ENCODE measurements around the gene SMPD4.
A peak's percentile ranks its signal among the peaks of the same experiment; 100 is the strongest.
"Not testable (repeated sequence)": the region's sequence is repeated elsewhere in the genome, so short reads cannot be mapped to it uniquely, and the experiment has no call there.

Gene SMPD4

DNA sequence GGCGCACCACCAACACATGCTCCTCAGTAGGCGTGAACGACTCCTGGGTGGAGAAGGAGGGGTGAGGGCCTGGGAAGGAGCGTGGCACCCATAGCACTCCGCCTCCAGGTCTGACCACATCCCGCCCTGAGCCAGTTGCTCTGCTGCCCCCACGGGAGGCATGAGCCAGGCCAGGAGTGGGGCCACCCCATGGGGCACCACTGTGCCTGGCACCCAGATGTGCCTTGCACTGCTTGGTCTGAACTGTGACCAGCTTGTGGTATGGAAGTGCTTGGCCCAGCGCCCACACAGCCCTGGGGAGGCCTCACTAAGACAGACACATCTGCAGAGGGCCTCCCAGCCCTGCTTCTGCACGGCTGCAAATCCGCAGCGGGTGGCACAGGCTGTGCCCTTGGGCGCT lies 24.0 kb downstream of the SMPD4 start:
- DNase-seq (ENCODE audit: low read depth): not testable (repeated sequence)

DNA sequence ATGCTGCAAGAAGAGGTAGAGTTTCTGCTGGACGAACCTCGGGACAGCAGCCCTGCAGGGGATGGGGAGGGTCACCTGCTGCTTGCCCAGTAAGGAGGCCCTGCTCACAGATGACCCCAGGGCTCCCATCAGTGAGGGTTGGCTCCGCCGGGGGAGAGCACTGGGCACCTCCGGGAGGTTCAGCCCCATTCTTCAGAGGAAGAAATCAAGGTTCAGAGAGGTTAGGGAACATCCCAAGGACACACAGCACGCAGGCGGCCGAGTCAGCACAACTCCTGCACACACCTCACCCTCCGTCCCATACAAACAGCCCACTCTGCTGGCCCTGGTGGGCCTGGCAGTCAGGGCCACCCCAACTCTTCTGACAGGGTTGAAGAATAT lies 24.8 kb downstream of the SMPD4 start:
- DNase-seq (ENCODE audit: low read depth): no peak

DNA sequence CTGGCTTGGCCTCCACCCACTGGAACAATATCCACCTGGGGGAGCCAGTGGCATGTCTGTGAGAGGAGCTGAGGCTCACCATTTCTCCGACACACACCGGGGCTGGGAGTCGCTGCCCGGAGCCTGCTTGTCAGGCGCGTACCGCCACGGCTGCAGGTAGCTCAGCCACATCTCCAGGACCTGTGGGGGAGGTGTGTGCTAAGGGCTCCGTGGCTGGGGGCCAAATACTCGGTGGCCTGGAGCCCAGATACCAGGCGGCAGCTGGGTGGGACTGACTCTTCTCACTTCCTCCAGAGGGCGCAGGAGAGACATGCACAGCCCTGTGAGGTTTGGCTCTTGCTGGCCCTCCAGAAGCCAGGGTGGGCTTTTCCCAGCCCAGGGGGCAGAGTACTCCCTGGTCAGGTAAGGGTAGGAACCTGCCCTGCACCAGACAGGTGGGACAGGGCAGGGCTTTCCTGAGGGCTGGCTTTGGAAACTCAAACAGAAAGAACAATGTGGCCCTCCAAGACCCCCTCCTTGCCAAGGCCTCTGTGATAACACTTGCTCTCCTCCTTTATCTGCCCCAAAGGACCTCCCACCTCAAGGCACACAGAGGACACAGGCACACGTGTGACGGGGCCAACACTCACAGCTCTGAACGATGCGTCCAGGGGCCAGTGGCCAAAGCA lies 25.3 kb downstream of the SMPD4 start:
- peak; percentile 60 for DNase-seq (ENCODE audit: low read depth)

DNA sequence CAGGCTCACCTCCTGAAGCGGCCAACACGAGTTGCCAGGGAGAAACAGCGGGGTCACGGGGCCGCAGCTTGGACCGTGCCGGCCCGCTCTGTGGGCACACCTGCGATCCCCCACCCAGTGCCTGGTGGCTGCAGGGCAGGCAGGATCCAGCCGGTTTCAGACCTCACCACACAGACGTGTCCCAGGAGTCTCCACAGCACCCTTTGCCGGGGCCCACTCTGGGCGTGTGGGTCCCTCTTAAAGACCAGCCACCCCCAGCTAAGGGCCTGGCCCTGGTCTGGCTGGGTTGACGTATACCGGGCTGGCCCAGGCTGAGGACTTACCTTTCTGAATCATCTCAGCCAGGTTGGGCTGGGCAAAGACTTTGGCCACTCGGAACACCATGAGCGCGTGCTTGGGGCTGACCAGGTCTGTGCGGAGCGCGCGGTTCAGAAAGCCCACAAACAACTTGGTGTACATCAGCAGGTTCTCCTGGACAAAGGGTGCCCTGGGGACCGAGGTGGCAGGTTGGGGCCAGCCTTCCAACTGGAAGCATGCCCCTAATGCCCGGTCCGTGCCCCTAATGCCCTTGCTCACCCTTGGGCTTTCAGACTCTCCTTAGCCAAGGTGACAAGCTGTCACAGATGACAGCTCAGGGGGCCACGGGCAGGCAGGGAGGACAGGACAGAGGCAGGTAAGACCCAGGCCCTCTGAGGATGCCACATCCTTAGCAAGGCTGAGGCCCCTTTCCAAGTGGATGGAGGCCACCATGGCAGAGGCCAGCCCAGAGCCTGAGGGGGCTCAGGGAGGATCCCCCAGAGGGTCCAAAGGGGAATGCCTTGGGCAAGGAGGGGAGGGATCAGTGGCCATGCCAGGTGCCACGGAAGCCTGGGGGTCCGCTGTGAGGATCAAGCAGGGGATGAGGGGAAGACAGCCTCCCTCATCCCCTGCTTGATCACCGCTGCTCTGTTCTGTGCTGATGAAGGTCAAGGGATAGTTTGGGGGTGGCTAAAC lies 26.3 kb downstream of the SMPD4 start:
- no peak for DNase-seq (ENCODE audit: low read depth)

DNA sequence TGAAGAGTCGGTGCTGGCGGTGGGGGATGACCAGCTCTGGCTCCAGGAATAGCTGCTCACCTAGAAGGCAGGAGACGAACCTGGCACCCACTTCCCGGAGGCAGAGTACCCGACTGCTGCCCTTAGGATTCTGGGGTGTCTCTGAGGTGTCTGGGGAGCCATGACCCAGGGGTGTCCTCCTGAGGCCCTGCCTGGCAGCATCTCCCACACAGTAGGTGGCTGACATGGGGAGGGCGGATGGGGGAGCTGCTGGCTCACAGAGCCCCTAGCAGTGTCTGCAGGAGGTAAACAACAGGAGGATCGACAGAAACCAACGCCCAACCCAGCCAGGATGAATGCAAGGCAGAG lies 27.0 kb downstream of the SMPD4 start:
- not testable (repeated sequence) for DNase-seq (ENCODE audit: low read depth)

DNA sequence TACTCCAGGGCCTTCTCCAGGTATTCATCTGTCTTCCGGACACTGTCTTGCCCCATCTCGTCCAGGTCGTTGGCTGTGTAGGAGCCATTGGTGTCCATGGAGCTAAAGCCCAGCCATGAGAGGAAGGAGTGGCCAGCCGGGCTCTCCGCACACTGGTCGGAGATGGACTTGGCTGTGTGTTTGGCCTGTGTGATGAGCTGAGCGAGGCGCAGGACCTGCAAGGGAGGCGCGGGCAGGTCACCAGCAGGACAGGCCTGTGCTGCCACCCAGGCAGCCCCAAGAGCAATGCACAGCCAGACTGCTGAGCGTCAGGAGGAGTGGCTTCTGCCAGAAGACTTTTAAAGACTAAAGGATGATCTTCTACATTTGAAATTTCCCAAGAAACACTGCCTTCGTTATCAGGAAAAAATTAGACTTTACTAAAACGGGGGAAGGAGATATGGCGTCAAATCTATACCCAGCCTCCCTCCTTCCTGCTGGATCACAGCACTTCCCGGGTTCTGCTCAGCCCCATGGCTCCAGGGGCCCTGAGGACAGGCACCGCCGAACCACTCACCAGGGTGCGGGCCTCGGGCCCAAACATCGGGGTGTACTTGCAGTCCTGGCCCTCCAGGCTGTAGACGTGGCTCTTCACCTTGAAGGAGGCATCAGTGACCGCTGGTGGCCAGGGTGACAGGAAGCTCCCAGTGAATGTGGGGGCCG lies 27.5 kb downstream of the SMPD4 start:
- DNase-seq (ENCODE audit: low read depth): not testable (repeated sequence)

DNA sequence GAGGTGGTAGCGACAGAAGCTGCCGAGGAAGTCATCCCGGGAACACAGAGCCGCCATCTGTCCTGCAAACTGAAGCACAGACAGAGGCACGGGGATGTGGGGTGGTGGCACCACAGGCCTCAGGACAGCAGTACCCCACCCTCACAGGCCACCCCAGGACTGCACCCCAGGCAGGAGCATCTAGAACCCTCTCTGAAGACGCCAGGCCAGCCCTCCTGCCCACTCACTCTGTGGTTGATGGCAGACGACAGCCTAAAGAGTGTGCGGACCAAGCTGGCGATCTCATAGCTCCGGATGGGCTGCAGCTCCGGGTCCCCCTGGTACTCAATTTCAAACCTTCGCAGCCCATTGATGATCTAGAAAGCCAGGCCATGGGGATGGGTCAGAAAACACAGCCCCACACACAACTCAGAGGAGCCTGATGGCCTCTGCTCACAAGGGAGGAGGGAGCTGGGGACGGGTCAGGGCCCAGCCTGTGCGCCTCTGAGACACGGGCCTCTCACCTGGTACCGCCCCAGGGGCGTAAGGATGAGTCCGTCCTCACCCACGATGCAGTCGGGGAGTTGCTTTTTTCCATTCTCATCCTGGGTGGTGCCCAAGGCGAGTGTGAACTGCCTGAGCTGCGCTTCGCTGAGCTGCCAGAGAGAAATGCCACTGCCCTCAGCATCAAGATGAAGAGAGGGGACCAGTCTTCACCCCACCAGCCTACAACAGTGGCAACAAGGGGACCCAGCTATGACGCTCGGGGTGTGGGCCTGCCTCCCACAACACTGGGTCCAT lies 28.4 kb downstream of the SMPD4 start:
- DNase-seq (ENCODE audit: low read depth): no peak

DNA sequence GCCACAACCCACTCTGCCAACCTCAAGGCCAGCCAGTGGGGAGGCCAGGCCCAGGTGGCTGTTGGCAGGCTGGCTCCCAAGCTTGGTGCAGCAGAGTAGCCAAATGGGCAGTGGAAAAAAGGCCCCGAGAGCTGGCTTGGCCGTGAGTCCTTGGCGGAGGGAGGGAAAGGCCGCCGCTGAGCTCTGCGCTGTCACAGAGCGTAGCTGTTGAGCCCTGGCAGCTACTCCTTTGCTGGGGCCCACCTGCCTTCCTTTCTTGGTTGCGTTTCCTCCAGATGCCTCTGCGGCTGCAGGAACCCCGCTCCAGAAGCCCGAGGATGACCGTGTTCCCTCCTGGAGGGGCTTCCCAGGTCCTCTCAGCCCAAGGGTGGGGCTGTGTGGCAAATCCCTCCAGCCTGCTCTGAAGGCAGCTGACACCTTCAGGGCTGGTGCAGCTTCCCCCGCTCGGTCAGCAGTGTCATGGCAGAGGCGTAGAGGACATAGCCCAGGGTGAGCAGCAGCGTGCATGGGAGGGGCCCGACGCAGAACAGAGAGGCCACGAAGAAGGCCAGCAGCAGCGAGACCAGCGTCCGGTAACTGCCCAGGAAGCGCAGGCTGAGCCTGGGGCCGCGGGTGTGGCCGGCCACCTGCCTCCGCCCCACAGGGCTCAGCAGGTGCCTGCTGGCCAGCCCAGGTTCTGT lies 29.1 kb downstream of the SMPD4 start:
- DNase-seq (ENCODE audit: low read depth): not testable (repeated sequence)

DNA sequence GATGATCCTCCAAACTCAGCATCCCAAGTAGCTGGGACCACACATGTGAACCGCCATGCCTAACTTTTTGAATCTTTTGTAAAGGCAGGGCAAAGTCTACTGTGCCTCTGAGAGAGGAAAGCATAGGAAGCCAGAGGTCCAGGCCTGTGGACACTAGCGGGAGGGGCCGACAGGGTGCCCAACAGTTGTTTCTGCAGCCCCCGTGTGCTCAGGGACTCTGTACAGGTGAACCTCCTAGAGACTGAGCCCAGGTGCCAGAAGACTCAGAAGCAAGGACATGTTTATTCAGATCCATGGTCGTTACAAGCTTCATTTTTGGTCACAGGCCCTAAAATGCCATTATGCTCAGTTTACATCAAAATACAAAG lies 30.3 kb downstream of the SMPD4 start:
- DNase-seq (ENCODE audit: low read depth): not testable (repeated sequence)

DNA sequence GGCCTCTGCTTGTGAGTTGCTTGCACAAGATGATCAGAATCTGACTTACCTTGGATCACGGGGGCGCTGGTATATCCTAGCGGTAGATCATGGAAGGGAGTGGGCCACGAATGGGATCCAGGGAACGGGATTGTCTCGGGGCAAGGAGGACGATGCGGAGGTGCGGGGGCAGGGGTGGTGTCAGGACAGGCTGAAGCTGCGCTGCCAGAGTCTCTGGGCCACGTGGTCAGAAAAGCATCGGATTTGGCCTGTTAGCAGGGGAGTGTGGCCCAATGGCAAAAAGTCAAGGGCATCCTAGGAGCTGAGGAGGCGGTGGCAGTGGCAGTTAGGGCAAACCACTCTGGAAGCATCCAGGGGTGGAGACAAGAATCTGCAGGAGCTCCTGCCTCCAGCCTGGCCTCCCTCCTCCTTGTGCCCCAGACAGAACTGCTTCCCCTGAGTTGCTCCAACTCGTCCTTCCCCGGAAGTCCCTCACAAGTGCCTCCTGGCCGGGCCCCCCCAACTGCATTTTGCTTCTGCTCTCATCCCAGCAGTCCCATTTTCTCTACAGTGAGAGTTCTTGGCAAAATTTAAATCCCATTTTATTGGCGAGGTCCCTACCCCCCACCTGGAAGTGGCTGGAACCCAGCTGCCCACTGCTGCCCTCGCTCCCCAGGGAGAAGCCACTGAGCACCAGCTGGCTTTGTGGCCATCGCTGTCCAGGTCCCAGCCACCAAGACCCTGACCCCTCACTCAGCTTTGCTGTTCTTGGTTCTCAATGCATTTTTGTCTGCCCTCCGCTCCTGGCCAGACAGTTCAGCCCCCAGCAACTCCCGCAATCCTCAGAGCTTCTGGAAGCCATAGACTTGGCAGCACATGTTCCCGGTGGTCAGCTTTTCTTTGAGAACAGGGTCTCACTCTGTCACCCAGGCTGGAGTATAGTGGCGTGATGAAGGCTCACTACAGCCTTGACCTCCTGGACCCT lies 30.9 kb downstream of the SMPD4 start:
- no peak for DNase-seq (ENCODE audit: low read depth)

DNA sequence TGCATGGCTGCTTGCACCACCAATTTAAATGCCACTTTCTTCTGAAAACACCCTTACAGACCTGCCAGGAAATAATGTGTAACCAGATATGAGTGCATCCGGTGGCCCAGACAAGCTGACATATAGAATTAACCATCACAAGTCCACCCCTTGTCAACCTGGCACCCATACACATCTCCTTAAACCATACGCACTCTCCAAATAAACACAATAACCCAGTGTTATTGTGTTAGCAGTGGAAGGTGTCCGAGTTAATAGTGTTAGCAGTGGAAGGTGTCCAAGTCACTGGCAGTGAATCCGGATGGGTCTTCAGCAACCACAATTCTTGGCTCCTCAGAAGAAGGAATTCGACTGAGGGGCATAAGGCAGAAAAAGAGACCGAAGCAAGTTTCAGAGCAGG lies 32.9 kb downstream of the SMPD4 start:
- DNase-seq (ENCODE audit: low read depth): not testable (repeated sequence)

DNA sequence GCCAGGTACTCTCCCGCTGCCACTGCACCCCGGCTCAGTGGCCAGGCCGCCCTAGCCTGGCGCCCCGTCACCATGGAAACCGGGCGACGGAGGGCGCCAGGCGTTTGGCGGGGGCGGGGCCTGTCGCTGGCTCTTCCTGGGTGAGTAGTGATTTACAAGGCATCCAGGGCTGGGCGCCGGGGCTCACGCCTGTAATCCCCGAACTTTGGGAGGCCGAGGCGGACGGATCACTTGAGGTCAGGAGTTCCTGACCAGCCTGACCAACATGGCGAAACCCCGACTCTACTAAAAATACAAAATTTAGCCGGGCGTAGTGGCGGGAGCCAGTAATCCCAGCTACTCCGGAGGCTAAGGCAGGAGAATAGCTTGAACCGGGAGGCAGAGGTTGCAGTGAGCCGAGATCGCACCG lies 36.4 kb downstream of the SMPD4 start, which contains the start of gene CCDC74B:
CCDC74B (minus strand) TSS at position 107 of the 409 bp plus-strand sequence. CDS start 116 bp downstream, outside the sequence.
- peak; percentile 64 for DNase-seq (ENCODE audit: low read depth)

DNA sequence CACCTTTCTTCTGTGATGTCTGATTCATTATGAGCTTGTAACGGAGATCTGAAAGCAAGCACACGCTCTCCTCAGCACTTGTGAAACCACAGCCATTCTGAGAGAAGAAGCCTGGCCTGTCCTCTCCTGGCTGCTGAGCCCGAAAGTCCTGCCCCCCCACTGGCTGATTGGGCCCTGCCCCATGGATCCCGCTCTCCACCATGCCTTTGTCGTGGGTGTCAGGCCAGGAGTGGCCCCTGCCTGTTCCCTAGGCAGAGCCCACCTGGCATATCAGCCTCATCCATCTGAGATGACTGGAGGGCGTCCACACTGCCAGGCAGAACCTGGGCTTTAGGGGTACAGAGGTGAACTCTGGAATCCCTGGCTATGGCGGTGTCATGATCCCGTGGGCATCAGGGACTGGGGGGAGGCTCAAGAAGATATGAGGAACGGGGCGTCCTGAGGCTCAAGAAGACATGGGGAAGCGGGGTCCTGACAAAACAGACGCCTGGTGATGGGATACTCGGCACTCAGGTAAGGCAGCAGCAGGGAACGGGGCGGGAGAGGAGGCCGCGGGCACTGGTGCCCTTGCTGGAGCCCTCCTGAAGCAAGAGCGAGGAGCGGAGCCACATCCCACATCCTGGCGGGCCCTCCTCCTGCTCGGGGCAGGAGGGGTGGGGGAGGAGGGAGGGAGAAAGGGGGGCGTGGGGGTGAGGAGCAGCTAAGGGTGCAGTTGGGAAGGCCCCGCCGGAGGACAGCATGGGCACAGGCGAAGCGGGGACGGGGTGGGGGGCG lies 37.9 kb downstream of the SMPD4 start:
- DNase-seq (ENCODE audit: low read depth): peak; percentile 14

DNA sequence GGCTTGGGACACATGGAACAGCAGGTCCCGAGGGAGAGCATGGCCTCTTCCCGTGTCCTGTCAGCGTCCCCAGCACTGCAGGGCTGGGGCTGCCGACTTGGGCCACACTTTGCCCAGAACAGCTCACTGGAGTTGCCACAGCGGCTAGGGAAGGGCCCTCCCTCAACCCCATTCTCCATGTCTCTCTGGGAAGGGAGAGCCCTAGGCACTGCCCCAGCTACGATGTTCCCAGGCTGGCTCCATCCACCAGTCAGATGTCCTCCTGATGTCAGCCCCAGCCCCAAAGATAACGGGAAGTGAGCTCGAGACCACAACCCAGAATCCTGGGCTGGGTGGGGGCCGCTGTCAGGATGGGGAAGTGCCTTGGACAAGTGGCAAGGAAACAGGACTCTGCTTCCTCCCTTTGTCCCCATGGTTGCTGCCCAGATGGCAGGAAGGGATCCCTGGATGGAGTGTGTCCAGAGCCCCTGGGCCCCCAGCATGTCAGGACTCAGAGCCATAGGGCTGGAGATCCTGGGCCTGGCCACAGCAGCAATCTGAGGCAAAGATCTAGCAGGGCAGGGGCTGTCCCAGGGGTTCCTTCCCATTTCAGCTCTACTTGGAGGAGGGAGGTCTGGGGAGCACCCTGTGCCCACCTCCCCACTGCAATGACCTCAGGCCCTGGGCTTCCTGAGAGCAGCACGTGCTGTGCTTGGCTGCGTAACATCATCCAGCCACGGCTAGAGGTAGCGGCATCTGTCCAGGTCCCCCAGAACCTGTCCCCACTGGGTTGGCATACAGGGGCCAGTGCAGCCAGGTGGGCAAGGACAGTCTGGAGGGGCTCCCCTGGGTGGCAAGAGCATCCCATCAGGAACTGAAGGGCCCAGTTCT lies 38.8 kb downstream of the SMPD4 start:
- DNase-seq (ENCODE audit: low read depth): not testable (repeated sequence)

DNA sequence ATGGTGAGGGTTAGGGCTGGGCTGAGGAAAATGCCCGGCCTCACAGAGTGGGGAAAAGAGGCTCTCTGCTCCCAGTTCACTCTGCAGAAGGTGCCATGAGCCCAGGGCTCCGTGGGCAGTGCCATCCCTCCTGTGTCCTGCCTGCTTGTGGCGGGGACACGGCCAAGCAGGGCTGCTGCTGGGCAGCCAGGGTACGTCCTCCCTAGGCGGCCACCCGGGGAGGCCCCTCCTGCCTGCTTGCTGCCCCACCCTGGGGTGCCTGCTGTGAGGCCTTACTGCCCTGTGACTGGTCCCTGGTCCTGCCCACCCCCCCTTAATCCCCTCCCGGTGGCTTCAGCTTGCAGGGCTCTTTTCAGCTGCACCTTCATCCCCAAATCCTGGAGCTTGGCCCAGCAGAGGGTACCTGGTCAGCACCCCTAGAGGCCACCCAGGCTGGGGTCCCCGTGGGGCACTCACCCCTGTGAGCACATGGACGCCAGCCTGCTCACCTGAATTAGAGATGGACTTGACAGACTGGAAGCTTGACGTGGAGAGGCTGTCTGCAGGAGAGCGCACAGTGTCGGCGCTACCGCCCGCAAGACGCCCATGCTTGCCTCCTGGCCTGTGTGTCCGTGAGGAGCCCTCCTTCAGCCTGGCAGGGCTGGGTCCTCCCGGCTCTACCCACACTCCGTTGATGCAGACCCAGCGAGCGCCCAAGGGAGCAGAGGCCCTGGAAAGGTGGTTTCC lies 39.6 kb downstream of the SMPD4 start:
- not testable (repeated sequence) for DNase-seq (ENCODE audit: low read depth)

DNA sequence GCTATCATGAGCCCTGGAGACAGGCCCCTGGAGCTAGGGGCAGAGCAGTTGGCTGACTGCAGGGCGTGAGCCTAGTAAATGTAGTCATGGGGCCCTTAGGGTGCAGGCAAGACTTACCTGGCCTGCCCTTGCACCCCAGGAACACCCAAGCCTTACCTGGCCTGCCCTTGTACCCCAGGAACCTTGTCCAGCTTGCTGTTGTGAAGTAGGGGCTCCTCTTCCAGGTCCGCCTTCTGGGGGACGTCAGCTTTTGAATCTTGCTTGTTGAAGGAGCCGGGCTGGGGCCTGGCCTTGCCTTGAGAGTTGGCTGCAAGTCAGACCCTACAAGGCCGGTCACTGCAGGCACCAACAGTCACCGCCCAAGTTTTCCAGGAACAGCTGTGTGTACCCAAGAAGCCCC lies 40.4 kb downstream of the SMPD4 start:
- not testable (repeated sequence) for DNase-seq (ENCODE audit: low read depth)

DNA sequence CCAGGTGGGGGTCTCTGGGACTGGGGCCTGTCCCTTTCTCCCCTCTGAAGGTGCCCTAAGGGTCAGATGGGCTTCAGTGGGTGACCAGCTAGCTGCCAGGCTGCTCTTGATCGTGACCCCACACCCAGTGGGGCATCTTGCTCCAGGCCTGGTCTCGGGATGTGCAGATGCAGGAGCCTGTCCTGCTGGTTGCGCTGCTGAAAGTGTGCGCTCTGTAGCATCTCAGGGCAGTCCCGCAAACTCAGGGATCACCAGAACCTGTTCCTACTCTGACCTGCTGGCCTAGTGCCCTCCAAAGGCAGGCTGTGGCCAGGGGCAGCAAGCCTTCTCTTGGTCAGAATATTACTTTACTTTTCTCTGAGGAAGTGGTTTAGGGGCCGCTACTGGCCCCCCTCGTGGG lies 40.9 kb downstream of the SMPD4 start:
- not testable (repeated sequence) for DNase-seq (ENCODE audit: low read depth)
